AG09319 (cell line): Measurements from ENCODE around the gene MBP.
"Not testable (repeated sequence)": the region's sequence is repeated elsewhere in the genome, so short reads cannot be mapped to it uniquely, and the experiment has no call there.

Experiments used
- DNase-seq: peaks from one replicate; pipeline ENCODE4 v3.0.0-alpha.2; 2010; ENCODE audit warnings: low read depth; ENCODE audit errors: extremely low read depth
- TF ChIP-seq, protein P1 (sequence below): IDR thresholded peaks from 2 replicates; pipeline ENCODE4 v1.5.1; 2011; ENCODE audit warnings: low read depth, mild to moderate bottlenecking, inconsistent platforms, low read length, moderate library complexity

Gene MBP

DNA sequence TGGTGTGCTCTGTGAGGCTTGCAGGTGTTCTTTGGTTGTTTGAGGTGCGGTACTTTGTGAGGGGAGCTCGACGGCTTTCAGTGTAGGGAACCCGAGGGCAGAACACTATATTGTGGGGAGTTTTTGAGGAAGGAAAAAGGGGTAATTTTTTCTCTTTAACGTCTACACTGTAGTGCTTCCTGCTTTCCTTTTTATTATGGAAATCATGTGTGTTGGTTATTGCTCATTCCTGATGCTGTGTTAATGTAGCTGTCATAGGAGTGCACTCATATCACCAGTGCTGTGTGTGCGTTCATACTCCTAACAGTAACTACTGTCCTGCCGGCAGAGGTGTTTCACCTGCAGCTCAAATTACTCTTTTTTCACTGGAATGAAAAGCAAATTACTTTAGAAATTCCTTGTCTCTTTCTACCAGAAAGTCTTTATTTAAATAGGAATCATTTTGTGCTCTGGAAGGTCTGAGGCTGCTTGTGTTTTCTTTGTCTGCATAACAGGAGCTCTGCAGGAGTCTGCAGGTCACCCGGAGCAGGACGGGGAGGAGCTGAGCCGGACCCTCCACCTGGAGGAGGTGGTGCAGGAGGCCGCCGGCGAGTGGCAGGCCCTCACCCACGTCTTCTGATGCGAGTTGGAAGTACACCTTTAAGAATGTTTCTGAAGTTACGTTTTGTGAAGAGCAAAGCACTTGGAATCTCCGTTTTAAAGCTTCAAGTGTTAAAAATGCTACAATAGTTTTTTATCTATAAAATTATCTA is 164.7 kb downstream of the MBP start:
- TF ChIP-seq, protein P1, sequence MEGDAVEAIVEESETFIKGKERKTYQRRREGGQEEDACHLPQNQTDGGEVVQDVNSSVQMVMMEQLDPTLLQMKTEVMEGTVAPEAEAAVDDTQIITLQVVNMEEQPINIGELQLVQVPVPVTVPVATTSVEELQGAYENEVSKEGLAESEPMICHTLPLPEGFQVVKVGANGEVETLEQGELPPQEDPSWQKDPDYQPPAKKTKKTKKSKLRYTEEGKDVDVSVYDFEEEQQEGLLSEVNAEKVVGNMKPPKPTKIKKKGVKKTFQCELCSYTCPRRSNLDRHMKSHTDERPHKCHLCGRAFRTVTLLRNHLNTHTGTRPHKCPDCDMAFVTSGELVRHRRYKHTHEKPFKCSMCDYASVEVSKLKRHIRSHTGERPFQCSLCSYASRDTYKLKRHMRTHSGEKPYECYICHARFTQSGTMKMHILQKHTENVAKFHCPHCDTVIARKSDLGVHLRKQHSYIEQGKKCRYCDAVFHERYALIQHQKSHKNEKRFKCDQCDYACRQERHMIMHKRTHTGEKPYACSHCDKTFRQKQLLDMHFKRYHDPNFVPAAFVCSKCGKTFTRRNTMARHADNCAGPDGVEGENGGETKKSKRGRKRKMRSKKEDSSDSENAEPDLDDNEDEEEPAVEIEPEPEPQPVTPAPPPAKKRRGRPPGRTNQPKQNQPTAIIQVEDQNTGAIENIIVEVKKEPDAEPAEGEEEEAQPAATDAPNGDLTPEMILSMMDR = no peak
- no peak for DNase-seq

DNA sequence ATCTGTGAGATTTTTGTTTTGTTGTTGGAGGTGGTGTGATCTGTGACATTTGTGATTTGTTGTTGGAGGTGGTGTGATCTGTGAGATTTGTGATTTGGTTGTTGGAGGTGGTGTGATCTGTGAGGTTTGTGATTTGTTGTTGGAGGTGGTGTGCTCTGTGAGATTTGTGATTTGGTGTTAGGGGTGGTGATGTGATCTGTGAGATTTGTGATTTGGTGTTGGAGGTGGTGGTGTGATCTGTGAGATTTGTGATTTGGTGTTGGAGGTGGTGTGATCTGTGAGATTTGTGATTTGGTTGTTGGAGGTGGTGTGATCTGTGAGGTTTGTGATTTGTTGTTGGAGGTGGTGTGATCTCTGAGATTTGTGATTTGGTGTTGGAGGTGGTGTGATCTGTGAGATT is 165.3 kb downstream of the MBP start:
- not testable (repeated sequence) for DNase-seq

DNA sequence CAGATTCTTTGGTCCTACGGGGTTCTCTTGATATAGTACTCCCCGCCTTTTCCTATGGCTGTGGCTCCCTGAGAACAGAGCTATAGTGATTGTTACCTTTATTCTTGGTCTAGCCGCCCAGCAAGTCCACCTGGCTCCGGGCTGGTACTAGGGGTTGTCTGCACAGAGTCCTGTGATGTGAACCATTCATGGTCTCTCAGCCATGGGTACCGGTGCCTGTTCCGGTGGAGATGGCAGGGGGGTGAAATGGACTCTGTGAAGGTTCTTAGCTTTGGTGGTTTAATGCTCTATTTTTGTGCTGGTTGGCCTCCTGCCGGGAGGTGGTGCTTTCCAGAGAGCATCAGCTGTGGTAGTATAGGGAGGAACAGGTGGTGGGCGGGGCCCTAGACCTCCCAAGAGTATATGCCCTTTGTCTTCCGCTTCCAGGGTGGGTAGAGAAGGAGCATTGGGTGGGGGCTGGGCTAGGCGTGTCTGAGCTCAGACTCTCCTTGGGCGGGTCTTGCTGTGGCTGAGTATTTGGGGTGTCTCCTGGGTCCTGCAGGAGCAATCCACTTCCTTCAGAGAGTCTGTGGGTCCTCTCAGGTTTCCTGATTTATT is 166.9 kb downstream of the MBP start:
- DNase-seq = not testable (repeated sequence)

DNA sequence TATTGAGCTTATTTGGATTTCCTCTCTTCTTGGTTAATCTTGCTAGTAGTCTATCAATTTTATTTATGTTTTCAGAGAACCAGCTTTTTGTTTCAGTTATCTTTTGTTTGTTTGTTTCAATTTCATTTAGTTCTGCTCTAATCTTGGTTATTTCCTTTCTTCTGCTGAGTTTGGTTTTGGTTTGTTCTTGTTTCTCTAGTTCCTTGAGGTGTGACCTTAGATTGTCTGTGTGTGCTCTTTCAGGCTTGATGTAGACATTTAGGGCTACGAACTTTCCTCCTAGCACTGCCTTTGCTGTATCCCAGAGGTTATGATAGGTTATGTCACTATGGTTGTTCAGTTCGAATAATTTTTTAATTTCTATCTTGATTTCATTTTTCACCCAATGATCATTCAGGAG is 168.6 kb downstream of the MBP start:
- TF ChIP-seq, protein P1 = no peak
- no peak for DNase-seq

DNA sequence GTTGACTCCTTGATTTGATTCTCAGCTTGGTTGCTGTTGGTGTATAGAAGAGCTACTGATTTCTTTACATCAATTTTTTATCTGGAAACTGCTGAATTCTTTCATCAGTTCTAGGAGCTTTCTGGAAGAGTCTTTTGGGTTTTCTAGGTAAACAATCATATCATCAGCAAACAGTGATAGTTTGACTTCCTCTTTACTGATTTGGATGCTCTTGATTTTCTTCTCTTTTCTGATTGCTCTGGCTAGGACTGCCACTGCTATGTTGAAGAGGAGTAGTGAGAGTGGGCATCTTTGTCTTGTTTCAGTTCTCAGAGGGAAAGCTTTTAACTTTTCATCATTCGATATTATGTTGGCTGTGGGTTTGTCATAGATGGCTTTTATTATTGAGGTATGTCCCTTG is 169.7 kb downstream of the MBP start:
- TF ChIP-seq, protein P1 = no peak
- DNase-seq = no peak

DNA sequence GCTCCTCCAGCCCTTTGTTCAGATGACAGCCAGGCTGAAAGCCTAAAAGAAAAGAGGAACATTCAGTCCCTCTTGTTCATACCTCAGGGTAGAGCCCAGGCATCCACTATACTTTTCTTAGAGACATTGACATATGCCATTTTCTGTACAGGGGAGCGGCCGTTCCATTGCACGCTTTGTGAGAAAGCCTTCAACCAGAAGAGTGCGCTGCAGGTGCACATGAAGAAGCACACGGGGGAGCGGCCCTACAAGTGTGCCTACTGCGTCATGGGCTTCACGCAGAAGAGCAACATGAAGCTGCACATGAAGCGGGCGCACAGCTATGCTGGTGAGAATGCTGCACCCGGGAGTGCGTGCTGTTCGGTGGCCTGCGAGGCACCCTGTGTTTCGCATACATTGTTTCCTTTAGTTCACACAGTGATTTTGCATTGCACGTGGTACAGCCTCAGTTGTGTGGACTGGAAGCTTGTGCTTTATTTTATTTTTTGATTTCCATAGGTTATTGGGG is 172.0 kb downstream of the MBP start:
- DNase-seq = no peak

DNA sequence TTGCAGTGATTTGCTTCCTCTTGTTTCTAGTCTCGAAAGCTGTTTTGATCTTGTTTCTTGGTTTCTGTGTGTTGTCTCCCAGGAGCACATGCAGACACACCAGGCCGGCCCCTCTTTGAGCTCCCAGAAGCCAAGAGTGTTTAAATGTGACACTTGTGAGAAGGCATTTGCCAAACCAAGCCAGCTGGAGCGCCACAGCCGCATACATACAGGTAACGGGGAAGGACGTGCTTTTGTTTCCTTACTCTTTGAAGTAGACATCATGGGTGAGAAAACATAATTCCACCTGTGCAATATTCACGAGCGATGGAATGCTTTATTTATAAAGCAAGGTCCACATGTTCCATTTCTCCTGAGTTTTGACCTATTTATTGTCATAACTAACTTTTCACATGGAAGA is 173.0 kb downstream of the MBP start:
- TF ChIP-seq, protein P1 = no peak
- no peak for DNase-seq

More for the DNA sequence above, 172.0 kb downstream of the MBP start:
- TF ChIP-seq, protein P1 = no peak

DNA sequence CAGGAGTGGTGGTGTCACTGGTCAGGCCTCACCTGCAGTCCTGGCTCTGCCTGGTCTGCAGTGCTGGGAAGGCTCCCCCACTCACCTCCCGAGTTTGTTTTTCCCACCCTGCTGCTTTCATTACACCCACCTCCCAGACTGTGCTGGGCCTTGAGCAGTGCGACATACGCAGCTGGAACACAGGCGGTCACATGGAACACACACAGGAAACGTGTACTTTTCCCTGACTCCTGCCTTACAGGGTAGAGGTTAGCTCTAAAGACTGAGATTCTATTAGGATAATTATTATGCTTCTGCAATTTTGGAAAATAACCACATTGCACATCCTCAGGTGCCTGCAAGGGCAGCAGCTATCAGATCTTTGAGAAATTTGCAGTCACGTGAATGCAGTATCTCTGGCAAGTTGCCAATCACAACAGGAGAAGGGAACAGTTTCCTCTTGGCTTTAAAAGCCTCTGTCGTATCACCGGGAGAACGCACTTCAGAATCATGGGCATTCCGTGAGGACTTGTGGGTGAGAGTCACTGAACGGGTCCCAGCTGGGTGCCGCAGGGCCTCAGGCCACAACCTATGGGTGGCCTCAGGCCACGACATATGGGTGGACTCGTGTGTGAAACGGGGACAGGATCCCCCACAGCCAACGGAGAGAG is 173.8 kb downstream of the MBP start:
- TF ChIP-seq, protein P1 = no peak
- DNase-seq = no peak
